Measurements from ENCODE around the gene BGN.

DNA sequence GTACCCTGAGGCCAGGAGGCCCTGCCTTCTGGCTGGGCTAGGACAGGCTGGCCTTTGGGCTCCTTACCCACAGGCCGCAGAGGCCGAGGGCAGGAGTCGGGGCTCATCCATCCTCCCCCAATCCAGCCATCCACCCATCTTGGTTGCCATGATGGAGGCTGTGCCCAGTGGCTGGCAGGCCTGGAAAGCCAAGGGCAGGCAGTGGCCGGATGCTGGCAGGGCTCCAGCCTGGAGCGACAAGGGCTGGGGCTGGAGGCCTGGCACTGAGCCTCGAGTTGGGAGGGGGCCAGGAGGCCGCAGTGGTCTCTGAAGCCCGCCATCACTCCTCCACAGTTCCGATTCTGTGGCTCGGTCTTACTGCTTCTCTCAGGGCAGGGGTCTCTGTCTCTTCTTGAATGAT, 8.6 kb upstream of the BGN start:
- TF ChIP-seq, protein P1, sequence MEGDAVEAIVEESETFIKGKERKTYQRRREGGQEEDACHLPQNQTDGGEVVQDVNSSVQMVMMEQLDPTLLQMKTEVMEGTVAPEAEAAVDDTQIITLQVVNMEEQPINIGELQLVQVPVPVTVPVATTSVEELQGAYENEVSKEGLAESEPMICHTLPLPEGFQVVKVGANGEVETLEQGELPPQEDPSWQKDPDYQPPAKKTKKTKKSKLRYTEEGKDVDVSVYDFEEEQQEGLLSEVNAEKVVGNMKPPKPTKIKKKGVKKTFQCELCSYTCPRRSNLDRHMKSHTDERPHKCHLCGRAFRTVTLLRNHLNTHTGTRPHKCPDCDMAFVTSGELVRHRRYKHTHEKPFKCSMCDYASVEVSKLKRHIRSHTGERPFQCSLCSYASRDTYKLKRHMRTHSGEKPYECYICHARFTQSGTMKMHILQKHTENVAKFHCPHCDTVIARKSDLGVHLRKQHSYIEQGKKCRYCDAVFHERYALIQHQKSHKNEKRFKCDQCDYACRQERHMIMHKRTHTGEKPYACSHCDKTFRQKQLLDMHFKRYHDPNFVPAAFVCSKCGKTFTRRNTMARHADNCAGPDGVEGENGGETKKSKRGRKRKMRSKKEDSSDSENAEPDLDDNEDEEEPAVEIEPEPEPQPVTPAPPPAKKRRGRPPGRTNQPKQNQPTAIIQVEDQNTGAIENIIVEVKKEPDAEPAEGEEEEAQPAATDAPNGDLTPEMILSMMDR (IDR thresholded peaks at IDR 0.05; ENCODE audit: insufficient read depth, low read depth, low read length), result no peak
- no peak for TF ChIP-seq EZH2 (IDR thresholded peaks at IDR 0.05; ENCODE audit: insufficient read depth, low read length)

Data from astrocyte (in vitro differentiated cells and primary cell).